HepG2 (cell line): Measurements from ENCODE around the gene CKS1B. TPM values are rescaled to one million over a fixed set of nuclear protein-coding genes. Genes with fewer than 3 reads are reported as not detected.

Experiments used
- HNF4G ChIP-seq, 2 experiments: sonication (generic) in 1 of 2; formaldehyde crosslinking in 1 of 2; IDR thresholded peaks; 2 replicates each; pipeline versions ENCODE4 v1.4.0 to v1.6.1; 2011 to 2020; ENCODE audit warnings: borderline replicate concordance in 2 of 2, low read depth in 2 of 2, mild to moderate bottlenecking in 2 of 2, low read length in 1 of 2, missing genetic modification reagents in 1 of 2, moderate library complexity in 1 of 2
- MEF2D ChIP-seq: sonication (generic); formaldehyde crosslinking; IDR thresholded peaks from 2 replicates; pipeline ENCODE4 v1.5.1; 2020; ENCODE audit warnings: mild to moderate bottlenecking, missing genetic modification reagents
- MIER2 ChIP-seq: IDR thresholded peaks from 2 replicates; pipeline ENCODE4 v1.6.1; 2016; ENCODE audit warnings: missing biosample characterization, missing genetic modification reagents
- MNT ChIP-seq: fragments of 450-650 bp; IDR thresholded peaks from 2 replicates; pipeline ENCODE4 v1.6.1; 2016
- NFE2 ChIP-seq: sonication (generic); formaldehyde crosslinking; IDR thresholded peaks from 2 replicates; pipeline ENCODE4 v1.4.0; 2020; ENCODE audit warnings: missing genetic modification reagents
- PLRG1 ChIP-seq: fragments of 450-650 bp; conservative IDR thresholded peaks from 2 replicates; pipeline ENCODE4 v1.6.1; 2016
- POLR2A ChIP-seq, 2 experiments: IDR thresholded peaks; 2 replicates each; pipeline ENCODE4 v1.6.1; 2011; ENCODE audit warnings: low read depth in 2 of 2, low read length in 2 of 2, mild to moderate bottlenecking in 1 of 2, moderate library complexity in 1 of 2; ENCODE audit not compliant: insufficient read depth in 1 of 2
- RARA ChIP-seq: IDR thresholded peaks from 2 replicates; pipeline ENCODE4 v1.6.1; 2016; ENCODE audit warnings: missing genetic modification reagents, missing compliant biosample characterization
- RBM22 ChIP-seq: fragments of 200-400 bp; formaldehyde crosslinking; optimal IDR thresholded peaks from 2 replicates; pipeline ENCODE3; 2017; ENCODE audit warnings: mild to moderate bottlenecking, low read length, moderate library complexity
- SALL2 ChIP-seq: sonication (generic); formaldehyde crosslinking; IDR thresholded peaks from 2 replicates; pipeline ENCODE4 v1.8.1; 2023; ENCODE audit warnings: mild to moderate bottlenecking, missing genetic modification reagents, inconsistent platforms
- SPEN ChIP-seq: sonication (generic); formaldehyde crosslinking; IDR thresholded peaks from 2 replicates; pipeline ENCODE4 v1.5.1; 2020; ENCODE audit warnings: low read depth, mild to moderate bottlenecking, missing genetic modification reagents
- SRSF1 ChIP-seq: fragments of 200-400 bp; formaldehyde crosslinking; optimal IDR thresholded peaks from 2 replicates; pipeline ENCODE3; 2017; ENCODE audit warnings: mild to moderate bottlenecking, low read depth, low read length, moderate library complexity
- TFDP1 ChIP-seq: IDR thresholded peaks from 2 replicates; pipeline ENCODE4 v1.6.1; 2016; ENCODE audit warnings: missing compliant biosample characterization, missing genetic modification reagents, borderline replicate concordance
- YEATS4 ChIP-seq: sonication (generic); formaldehyde crosslinking; IDR thresholded peaks from 2 replicates; pipeline ENCODE4 v1.4.0; 2020; ENCODE audit warnings: missing genetic modification reagents, borderline replicate concordance
- ZBTB20 ChIP-seq: sonication (generic); formaldehyde crosslinking; IDR thresholded peaks from 2 replicates; pipeline ENCODE4 v1.8.1; 2023; ENCODE audit warnings: missing genetic modification reagents, low read depth, mild to moderate bottlenecking, borderline replicate concordance
- ZBTB8A ChIP-seq: sonication (generic); formaldehyde crosslinking; IDR thresholded peaks from 2 replicates; pipeline ENCODE4 v1.4.0; 2020; ENCODE audit warnings: mild to moderate bottlenecking, low read depth, missing genetic modification reagents, borderline replicate concordance
- ZNF296 ChIP-seq: sonication (generic); formaldehyde crosslinking; conservative IDR thresholded peaks from 2 replicates; pipeline ENCODE4 v1.5.0; 2020; ENCODE audit warnings: mild to moderate bottlenecking, missing genetic modification reagents
- ZNF512B ChIP-seq: sonication (generic); formaldehyde crosslinking; IDR thresholded peaks from 2 replicates; pipeline ENCODE4 v1.5.1; 2020; ENCODE audit warnings: missing genetic modification reagents, mild to moderate bottlenecking, borderline replicate concordance
- ZNF740 ChIP-seq: sonication (generic); formaldehyde crosslinking; IDR thresholded peaks from 2 replicates; pipeline ENCODE4 v1.4.0; 2020; ENCODE audit warnings: missing genetic modification reagents
- ZNF780A ChIP-seq: sonication (generic); formaldehyde crosslinking; IDR thresholded peaks from 2 replicates; pipeline ENCODE4 v1.8.0; 2022; ENCODE audit warnings: mild to moderate bottlenecking, missing genetic modification reagents, moderate library complexity
- polyA plus RNA-seq, 8 experiments: library from polyadenylated mRNA; depleted of rRNA in 3 of 8; stranded (reverse) in 7 of 8; unstranded in 1 of 8; fragments of >200 nt; fragmentation: Illumina TruSeq in 4 of 8; extraction: Trizol in 4 of 8; gene quantifications; 2 replicates each; pipeline versions ENCODE4 v1.2.1 to v1.2.3, GENCODE V29; 2011 to 2016; ENCODE audit warnings: low read depth in 4 of 8, missing spikeins in 1 of 8, mixed read lengths in 1 of 8; ENCODE audit not compliant: insufficient read depth in 1 of 8
- total RNA-seq, 5 experiments: library from RNA; depleted of rRNA; stranded (reverse); fragments of >200 nt; fragmentation: Illumina TruSeq; extraction: Trizol; gene quantifications; 2 replicates each; pipeline ENCODE4 v1.2.3, GENCODE V29; 2016; ENCODE audit warnings: low read depth in 1 of 5
- TF ChIP-seq, protein P1 (sequence below): IDR thresholded peaks from 2 replicates; pipeline ENCODE4 v1.6.1; 2016

The CKS1B gene
- total and polyA plus RNA-seq, 2 of the 13 experiments (the other 11 are each of a cell fraction or from before 2014, with no cell fraction given) = 217 to 222 TPM

- TF ChIP-seq TFDP1 (CRISPR knock-in tag) (peak; percentile 9; the same call in 1 of the 2 replicates), SALL2 (CRISPR knock-in tag) (peak; percentile 58; the same call in 1 of the 2 replicates), ZBTB8A (CRISPR knock-in tag) (no peak), ZBTB20 (CRISPR knock-in tag) (0 out of 2 replicates have a peak, but pooled peaks have one; percentile 54), ZNF740 (CRISPR knock-in tag) (peak; percentile 96), PLRG1 (no peak), HNF4G (IDR thresholded peaks at IDR 0.05; ENCODE audit: borderline replicate concordance, low read depth, low read length) (peak; percentile 63; the same call in 1 of the 2 replicates), HNF4G (CRISPR knock-in tag; IDR thresholded peaks at IDR 0.05; ENCODE audit: borderline replicate concordance, low read depth) (no peak), POLR2A (IDR thresholded peaks at IDR 0.05; ENCODE audit: insufficient read depth in 1 of 2, low read depth in 2 of 2, low read length in 2 of 2) (peak in 1 of 2 experiments; percentile 35; a peak in 1 of 4 replicates), MNT (peak; percentile 17; the same call in 1 of the 2 replicates), YEATS4 (peak; percentile 60; the same call in 1 of the 2 replicates), RBM22 (peak; percentile 31), SRSF1 (peak; percentile 65), RARA (CRISPR knock-in tag) (peak; percentile 21; the same call in 1 of the 2 replicates), ZNF512B (CRISPR knock-in tag) (no peak), MIER2 (CRISPR knock-in tag) (no peak), ZNF296 (CRISPR knock-in tag) (0 out of 2 replicates have a peak, but pooled peaks have one; percentile 40), NFE2 (CRISPR knock-in tag) (no peak), ZNF780A (CRISPR knock-in tag) (0 out of 2 replicates have a peak, but pooled peaks have one; percentile 45), MEF2D (0 out of 2 replicates have a peak, but pooled peaks have one; percentile 34), SPEN (CRISPR knock-in tag) (peak; percentile 49; the same call in 1 of the 2 replicates)
- TF ChIP-seq, protein P1, sequence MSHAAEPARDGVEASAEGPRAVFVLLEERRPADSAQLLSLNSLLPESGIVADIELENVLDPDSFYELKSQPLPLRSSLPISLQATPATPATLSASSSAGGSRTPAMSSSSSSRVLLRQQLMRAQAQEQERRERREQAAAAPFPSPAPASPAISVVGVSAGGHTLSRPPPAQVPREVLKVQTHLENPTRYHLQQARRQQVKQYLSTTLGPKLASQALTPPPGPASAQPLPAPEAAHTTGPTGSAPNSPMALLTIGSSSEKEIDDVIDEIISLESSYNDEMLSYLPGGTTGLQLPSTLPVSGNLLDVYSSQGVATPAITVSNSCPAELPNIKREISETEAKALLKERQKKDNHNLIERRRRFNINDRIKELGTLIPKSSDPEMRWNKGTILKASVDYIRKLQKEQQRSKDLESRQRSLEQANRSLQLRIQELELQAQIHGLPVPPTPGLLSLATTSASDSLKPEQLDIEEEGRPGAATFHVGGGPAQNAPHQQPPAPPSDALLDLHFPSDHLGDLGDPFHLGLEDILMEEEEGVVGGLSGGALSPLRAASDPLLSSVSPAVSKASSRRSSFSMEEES (CRISPR knock-in tag) = 0 out of 2 replicates have a peak, but pooled peaks have one; percentile 26
Measured at GRCh38 chr1:155003766-155004351, 29.4 kb downstream of the CKS1B start (continued).
